K562 (cell line): ENCODE results near the gene IRF2BP1. TPM values are rescaled to one million over a fixed set of nuclear protein-coding genes. Genes with fewer than 3 reads are reported as not detected.

Experiments
- BHLHE40 ChIP-seq: IDR thresholded peaks from 2 replicates; pipeline ENCODE4 v1.6.1; 2011; ENCODE audit warnings: low read length, improper control_type of control experiment
- CHD2 ChIP-seq: IDR thresholded peaks from 2 replicates; pipeline ENCODE4 v1.6.1; 2011; ENCODE audit warnings: low read depth, low read length
- ELF1 ChIP-seq: fragments of 200-800 bp; sonication (Bioruptor generic); IDR thresholded peaks from 2 replicates; pipeline ENCODE4 v1.6.1; 2016; ENCODE audit warnings: missing genetic modification characterization, missing compliant biosample characterization
- ELF2 ChIP-seq: fragments of 250-450 bp; sonication (Bioruptor Pico); IDR thresholded peaks from 2 replicates; pipeline ENCODE4 v1.5.0; 2021; ENCODE audit warnings: mild to moderate bottlenecking
- HSF4 ChIP-seq: fragments of 250-450 bp; sonication (Bioruptor Pico); IDR thresholded peaks from 2 replicates; pipeline ENCODE4 v2.1.2; 2022; ENCODE audit warnings: mild to moderate bottlenecking, moderate library complexity, borderline replicate concordance
- RB1 ChIP-seq: fragments of 450-650 bp; IDR thresholded peaks from 2 replicates; pipeline ENCODE4 v1.6.1; 2017; ENCODE audit warnings: low read depth, mild to moderate bottlenecking
- RFX1 ChIP-seq: fragments of 450-650 bp; IDR thresholded peaks from 2 replicates; pipeline ENCODE4 v1.6.1; 2016; ENCODE audit warnings: mild to moderate bottlenecking, moderate library complexity
- SNRNP70 ChIP-seq: fragments of 200-400 bp; formaldehyde crosslinking; optimal IDR thresholded peaks from 2 replicates; pipeline ENCODE3; 2017; ENCODE audit warnings: low read depth, low read length
- STAT5B ChIP-seq: fragments of 250-450 bp; sonication (Bioruptor Pico); IDR thresholded peaks from 2 replicates; pipeline ENCODE4 v1.8.0; 2021; ENCODE audit warnings: mild to moderate bottlenecking, inconsistent platforms
- TGIF2 ChIP-seq: sonication (generic); formaldehyde crosslinking; IDR thresholded peaks from 2 replicates; pipeline ENCODE4 v1.8.1; 2022; ENCODE audit warnings: mild to moderate bottlenecking, missing genetic modification reagents, moderate library complexity
- ZNF143 ChIP-seq: sonication (generic); formaldehyde crosslinking; IDR thresholded peaks from 2 replicates; pipeline ENCODE4 v1.9.0; 2022; ENCODE audit warnings: mild to moderate bottlenecking, missing genetic modification reagents
- ZNF707 ChIP-seq: fragments of 250-450 bp; sonication (Bioruptor Pico); conservative IDR thresholded peaks from 2 replicates; pipeline ENCODE4 v1.8.0; 2022; ENCODE audit warnings: inconsistent platforms, mild to moderate bottlenecking, moderate library complexity
- polyA plus RNA-seq, 8 experiments: library from polyadenylated mRNA; depleted of rRNA in 4 of 8; stranded (reverse) in 5 of 8; unstranded in 3 of 8; fragments of >200 nt; fragmentation: Nextera tagmentation in 2 of 8; fragmentation: Illumina TruSeq in 1 of 8; extraction: Ambion mirVana in 2 of 8; extraction: Trizol in 1 of 8; gene quantifications; 2 replicates each; pipeline versions ENCODE4 v1.2.1 to v1.2.3, GENCODE V29; 2011 to 2014; ENCODE audit warnings: inconsistent platforms in 1 of 8, missing spikeins in 1 of 8
- total RNA-seq, 7 experiments: library from RNA; depleted of rRNA in 6 of 7; stranded (reverse); fragments of >200 nt in 6 of 7; fragmentation: Illumina TruSeq in 2 of 7; extraction: Trizol in 2 of 7; gene quantifications; 2 replicates each; pipeline versions ENCODE4 v1.2.1 to v1.2.3, GENCODE V29; 2011 to 2021; ENCODE audit warnings: low replicate concordance in 1 of 7
- TF ChIP-seq, protein P1 (sequence below), 2 experiments: fragments of 250-450 bp in 1 of 2; fragments of 450-650 bp in 1 of 2; sonication (Bioruptor Pico) in 1 of 2; IDR thresholded peaks; 2 replicates each; pipeline versions ENCODE4 v1.6.1 to v1.8.0; 2016 to 2021; ENCODE audit warnings: mild to moderate bottlenecking in 2 of 2, moderate library complexity in 2 of 2, missing compliant biosample characterization in 1 of 2, missing genetic modification characterization in 1 of 2
- TF ChIP-seq, protein P2 (sequence below), 2 experiments: fragments of 450-650 bp; IDR thresholded peaks; 2 replicates each; pipeline ENCODE4 v1.6.1; 2018; ENCODE audit warnings: mild to moderate bottlenecking in 2 of 2, low read depth in 1 of 2; ENCODE audit not compliant: partially characterized antibody in 2 of 2
- TF ChIP-seq, protein P3 (sequence below): fragments of 250-450 bp; sonication (Bioruptor Pico); IDR thresholded peaks from 2 replicates; pipeline ENCODE4 v1.4.0; 2020; ENCODE audit warnings: mild to moderate bottlenecking, moderate library complexity, borderline replicate concordance
- TF ChIP-seq, protein P4 (sequence below): fragments of 250-450 bp; sonication (Bioruptor Pico); IDR thresholded peaks from 2 replicates; pipeline ENCODE4 v1.8.0; 2022; ENCODE audit warnings: moderate library complexity, mild to moderate bottlenecking, inconsistent platforms
- TF ChIP-seq, protein P5 (sequence below), 2 experiments: fragments of 450-650 bp in 1 of 2; sonication (generic) in 1 of 2; formaldehyde crosslinking in 1 of 2; IDR thresholded peaks in 1 of 2; conservative IDR thresholded peaks in 1 of 2; 2 replicates each; pipeline versions ENCODE4 v1.6.1 to v1.8.1; 2016 to 2023; ENCODE audit warnings: mild to moderate bottlenecking in 2 of 2, moderate library complexity in 2 of 2, inconsistent platforms in 1 of 2, missing genetic modification reagents in 1 of 2

The IRF2BP1 gene
- total and polyA plus RNA-seq, 9 of the 15 experiments (the other 6 are each of a cell fraction or from before 2014, with no cell fraction given), result 0.61 to 35.9 (median 3.5) TPM

DNA sequence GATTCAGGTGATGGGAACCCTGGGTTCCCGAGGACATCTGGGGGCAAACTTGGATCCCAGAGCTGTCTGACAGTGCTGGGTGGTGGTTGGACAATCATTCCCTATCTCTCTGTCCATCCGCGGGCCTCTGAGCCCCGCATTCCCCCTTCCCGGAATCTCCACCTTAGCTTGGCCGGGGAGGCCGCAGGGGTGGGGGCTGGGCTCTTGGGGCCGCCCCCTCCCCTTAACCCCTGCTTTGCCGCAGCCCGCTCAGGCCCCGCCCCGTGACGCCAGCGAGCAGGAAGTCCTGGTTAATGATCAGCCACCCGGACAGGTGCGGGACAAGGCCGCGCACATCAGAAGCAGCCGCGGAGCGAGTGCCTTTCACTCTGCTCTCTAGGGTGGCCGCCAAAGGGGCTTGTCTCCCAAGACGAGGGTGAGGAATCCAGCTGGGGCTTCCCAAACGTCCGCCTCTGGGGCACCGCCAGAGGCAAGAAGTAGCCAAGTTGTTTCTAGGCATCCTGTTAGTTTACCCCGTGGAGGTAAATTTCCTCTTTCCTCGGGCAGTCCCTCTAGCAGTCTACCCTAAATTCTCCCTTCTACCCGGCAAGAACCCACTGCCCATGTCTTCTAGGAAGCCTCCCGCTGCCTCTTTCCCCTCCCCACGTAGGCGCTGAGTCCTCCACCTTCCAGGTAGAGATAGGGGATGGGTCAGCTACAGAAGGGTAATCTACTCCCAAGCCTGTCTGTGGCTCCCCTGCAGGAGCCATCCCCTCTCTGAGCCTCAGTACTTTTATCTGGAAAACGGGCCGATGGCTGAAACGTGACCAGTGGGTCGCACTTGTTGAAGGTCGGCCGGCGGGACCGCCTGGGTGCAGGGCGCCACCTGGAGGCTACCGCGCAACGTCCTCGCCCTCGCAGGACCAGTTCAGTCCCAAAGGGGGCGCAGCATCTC lies 3.0 kb downstream of the IRF2BP1 start (continued):
- no peak; the same call in 1 of the 2 replicates for TF ChIP-seq ELF2 (CRISPR knock-in tag)
- peak; percentile 65 for TF ChIP-seq ZNF143 (CRISPR knock-in tag)
- peak; percentile 99 for TF ChIP-seq BHLHE40
- TF ChIP-seq SNRNP70, result no peak
- TF ChIP-seq, protein P1, sequence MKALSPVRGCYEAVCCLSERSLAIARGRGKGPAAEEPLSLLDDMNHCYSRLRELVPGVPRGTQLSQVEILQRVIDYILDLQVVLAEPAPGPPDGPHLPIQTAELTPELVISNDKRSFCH (CRISPR knock-in tag; IDR thresholded peaks at IDR 0.05), result no peak
- TF ChIP-seq, protein P1 (tag; IDR thresholded peaks at IDR 0.05), result peak; percentile 87
- TF ChIP-seq, protein P2, sequence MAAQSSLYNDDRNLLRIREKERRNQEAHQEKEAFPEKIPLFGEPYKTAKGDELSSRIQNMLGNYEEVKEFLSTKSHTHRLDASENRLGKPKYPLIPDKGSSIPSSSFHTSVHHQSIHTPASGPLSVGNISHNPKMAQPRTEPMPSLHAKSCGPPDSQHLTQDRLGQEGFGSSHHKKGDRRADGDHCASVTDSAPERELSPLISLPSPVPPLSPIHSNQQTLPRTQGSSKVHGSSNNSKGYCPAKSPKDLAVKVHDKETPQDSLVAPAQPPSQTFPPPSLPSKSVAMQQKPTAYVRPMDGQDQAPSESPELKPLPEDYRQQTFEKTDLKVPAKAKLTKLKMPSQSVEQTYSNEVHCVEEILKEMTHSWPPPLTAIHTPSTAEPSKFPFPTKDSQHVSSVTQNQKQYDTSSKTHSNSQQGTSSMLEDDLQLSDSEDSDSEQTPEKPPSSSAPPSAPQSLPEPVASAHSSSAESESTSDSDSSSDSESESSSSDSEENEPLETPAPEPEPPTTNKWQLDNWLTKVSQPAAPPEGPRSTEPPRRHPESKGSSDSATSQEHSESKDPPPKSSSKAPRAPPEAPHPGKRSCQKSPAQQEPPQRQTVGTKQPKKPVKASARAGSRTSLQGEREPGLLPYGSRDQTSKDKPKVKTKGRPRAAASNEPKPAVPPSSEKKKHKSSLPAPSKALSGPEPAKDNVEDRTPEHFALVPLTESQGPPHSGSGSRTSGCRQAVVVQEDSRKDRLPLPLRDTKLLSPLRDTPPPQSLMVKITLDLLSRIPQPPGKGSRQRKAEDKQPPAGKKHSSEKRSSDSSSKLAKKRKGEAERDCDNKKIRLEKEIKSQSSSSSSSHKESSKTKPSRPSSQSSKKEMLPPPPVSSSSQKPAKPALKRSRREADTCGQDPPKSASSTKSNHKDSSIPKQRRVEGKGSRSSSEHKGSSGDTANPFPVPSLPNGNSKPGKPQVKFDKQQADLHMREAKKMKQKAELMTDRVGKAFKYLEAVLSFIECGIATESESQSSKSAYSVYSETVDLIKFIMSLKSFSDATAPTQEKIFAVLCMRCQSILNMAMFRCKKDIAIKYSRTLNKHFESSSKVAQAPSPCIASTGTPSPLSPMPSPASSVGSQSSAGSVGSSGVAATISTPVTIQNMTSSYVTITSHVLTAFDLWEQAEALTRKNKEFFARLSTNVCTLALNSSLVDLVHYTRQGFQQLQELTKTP (IDR thresholded peaks at IDR 0.05; ENCODE audit: low read depth in 1 of 2, partially characterized antibody in 2 of 2), result peak in 1 of 2 experiments; percentile 71
- TF ChIP-seq HSF4 (CRISPR knock-in tag), result no peak
- TF ChIP-seq TGIF2 (CRISPR knock-in tag), result no peak
- TF ChIP-seq RB1, result peak; percentile 93
- TF ChIP-seq STAT5B (CRISPR knock-in tag), result no peak
- TF ChIP-seq, protein P3, sequence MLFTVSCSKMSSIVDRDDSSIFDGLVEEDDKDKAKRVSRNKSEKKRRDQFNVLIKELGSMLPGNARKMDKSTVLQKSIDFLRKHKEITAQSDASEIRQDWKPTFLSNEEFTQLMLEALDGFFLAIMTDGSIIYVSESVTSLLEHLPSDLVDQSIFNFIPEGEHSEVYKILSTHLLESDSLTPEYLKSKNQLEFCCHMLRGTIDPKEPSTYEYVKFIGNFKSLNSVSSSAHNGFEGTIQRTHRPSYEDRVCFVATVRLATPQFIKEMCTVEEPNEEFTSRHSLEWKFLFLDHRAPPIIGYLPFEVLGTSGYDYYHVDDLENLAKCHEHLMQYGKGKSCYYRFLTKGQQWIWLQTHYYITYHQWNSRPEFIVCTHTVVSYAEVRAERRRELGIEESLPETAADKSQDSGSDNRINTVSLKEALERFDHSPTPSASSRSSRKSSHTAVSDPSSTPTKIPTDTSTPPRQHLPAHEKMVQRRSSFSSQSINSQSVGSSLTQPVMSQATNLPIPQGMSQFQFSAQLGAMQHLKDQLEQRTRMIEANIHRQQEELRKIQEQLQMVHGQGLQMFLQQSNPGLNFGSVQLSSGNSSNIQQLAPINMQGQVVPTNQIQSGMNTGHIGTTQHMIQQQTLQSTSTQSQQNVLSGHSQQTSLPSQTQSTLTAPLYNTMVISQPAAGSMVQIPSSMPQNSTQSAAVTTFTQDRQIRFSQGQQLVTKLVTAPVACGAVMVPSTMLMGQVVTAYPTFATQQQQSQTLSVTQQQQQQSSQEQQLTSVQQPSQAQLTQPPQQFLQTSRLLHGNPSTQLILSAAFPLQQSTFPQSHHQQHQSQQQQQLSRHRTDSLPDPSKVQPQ, result peak; percentile 31; the same call in 1 of the 2 replicates
- no peak for TF ChIP-seq ZNF707 (CRISPR knock-in tag)
- no peak for TF ChIP-seq CHD2
- TF ChIP-seq, protein P4, sequence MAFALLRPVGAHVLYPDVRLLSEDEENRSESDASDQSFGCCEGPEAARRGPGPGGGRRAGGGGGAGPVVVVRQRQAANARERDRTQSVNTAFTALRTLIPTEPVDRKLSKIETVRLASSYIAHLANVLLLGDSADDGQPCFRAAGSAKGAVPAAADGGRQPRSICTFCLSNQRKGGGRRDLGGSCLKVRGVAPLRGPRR, result no peak
- no peak for TF ChIP-seq RFX1
- TF ChIP-seq, protein P5, sequence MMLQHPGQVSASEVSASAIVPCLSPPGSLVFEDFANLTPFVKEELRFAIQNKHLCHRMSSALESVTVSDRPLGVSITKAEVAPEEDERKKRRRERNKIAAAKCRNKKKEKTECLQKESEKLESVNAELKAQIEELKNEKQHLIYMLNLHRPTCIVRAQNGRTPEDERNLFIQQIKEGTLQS (IDR thresholded peaks at IDR 0.05), result peak; percentile 11; the same call in 1 of the 2 replicates
- TF ChIP-seq, protein P5 (CRISPR knock-in tag; conservative IDR thresholded peaks at IDR 0.05), result peak; percentile 87; the same call in 1 of the 2 replicates
- TF ChIP-seq ELF1 (tag), result peak; percentile 82
